GM10248 (cell line): Measurements from ENCODE around the gene POC1B.

Source experiments
- CTCF ChIA-PET: fragments of 300-600 bp; sonication (Branson Sonifier 250); formaldehyde crosslinking; extraction: SDS; loops from one replicate; lab custom pipeline; 2021; ENCODE audit warnings: antibody characterized with exemption; lab: Yijun Ruan, JAX
- POLR2A ChIA-PET: fragments of 350-650 bp; sonication (Branson Sonifier 250); formaldehyde crosslinking; extraction: SDS; loops from one replicate; lab custom pipeline; 2020; ENCODE audit warnings: antibody characterized with exemption; lab: Yijun Ruan, JAX
- DNase-seq: peaks from one replicate; pipeline ENCODE4 v3.0.0; 2012; ENCODE audit errors: extremely low spot score
- CTCF ChIP-seq: IDR thresholded peaks from 2 replicates; pipeline ENCODE4 v1.5.1; 2012; ENCODE audit warnings: mild to moderate bottlenecking, low read depth; ENCODE audit errors: extremely low read depth, missing control alignments, control extremely low read depth

The POC1B gene

GRCh38 chr12:89417246-89417977 lies 108.4 kb downstream of the POC1B start:
- ChIA-PET POLR2A (no interaction called here), CTCF (no interaction called here)
- no peak for DNase-seq
- no peak for TF ChIP-seq CTCF

- TF ChIP-seq CTCF: no peak
- DNase-seq: no peak
- POLR2A ChIA-PET: no interaction called here
- CTCF ChIA-PET: interaction anchor here (1.1 to 1.4 kb wide), 2 partner anchors 46 to 397 kb away, joined by 4 to 6 read pairs; no protein-coding TSS in a partner anchor
Measured at GRCh38 chr12:89416049-89416792, 109.6 kb downstream of the POC1B start.

GRCh38 chr12:89414851-89415250 lies 111.0 kb downstream of the POC1B start:
- ChIA-PET CTCF (interaction anchor here (1.1 kb wide), 1 partner anchor 395 kb away, joined by 4 read pairs; no protein-coding TSS in a partner anchor), POLR2A (no interaction called here)
- no peak for DNase-seq
- TF ChIP-seq CTCF: no peak

- TF ChIP-seq CTCF: no peak
- ChIA-PET POLR2A (no interaction called here), CTCF (no interaction called here)
- DNase-seq: no peak
Measured at GRCh38 chr12:89414322-89414721, 111.5 kb downstream of the POC1B start.

GRCh38 chr12:89413234-89413633 lies 112.6 kb downstream of the POC1B start:
- DNase-seq: no peak
- TF ChIP-seq CTCF: no peak
- ChIA-PET CTCF (no interaction called here), POLR2A (no interaction called here)

- POLR2A ChIA-PET: no interaction called here
- TF ChIP-seq CTCF: no peak
- CTCF ChIA-PET: interaction anchor here (1.0 kb wide), 1 partner anchor 38 kb away, joined by 3 read pairs; no protein-coding TSS in a partner anchor
- DNase-seq: no peak
Measured at GRCh38 chr12:89412665-89413064, 113.2 kb downstream of the POC1B start.
